ENCODE results near the gene GPS2.

- TF ChIP-seq, protein P1, sequence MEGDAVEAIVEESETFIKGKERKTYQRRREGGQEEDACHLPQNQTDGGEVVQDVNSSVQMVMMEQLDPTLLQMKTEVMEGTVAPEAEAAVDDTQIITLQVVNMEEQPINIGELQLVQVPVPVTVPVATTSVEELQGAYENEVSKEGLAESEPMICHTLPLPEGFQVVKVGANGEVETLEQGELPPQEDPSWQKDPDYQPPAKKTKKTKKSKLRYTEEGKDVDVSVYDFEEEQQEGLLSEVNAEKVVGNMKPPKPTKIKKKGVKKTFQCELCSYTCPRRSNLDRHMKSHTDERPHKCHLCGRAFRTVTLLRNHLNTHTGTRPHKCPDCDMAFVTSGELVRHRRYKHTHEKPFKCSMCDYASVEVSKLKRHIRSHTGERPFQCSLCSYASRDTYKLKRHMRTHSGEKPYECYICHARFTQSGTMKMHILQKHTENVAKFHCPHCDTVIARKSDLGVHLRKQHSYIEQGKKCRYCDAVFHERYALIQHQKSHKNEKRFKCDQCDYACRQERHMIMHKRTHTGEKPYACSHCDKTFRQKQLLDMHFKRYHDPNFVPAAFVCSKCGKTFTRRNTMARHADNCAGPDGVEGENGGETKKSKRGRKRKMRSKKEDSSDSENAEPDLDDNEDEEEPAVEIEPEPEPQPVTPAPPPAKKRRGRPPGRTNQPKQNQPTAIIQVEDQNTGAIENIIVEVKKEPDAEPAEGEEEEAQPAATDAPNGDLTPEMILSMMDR (conservative IDR thresholded peaks at IDR 0.05; ENCODE audit: low read length): no peak
- no peak for TF ChIP-seq EZH2phosphoT487 (IDR thresholded peaks at IDR 0.05; ENCODE audit: borderline replicate concordance)
These were observed 543 bp upstream of the GPS2 start for GRCh38 chr17:7315570-7316235.

All from Loucy (cell line).